HG03159 (cell line): Measurements from ENCODE around the gene ADRA2B.
"Not testable (repeated sequence)": the region's sequence is repeated elsewhere in the genome, so short reads cannot be mapped to it uniquely, and the experiment has no call there.

Experiments
- ATAC-seq: cut with Tn5 transposase; IDR thresholded peaks from one replicate; pipeline ENCODE4 v1.9.1; 2021; ENCODE audit warnings: mild to moderate bottlenecking, moderate library complexity; ENCODE audit not compliant: unreplicated experiment

The ADRA2B gene

GRCh38 chr2:96071977-96072491 is 44.3 kb downstream of the ADRA2B start:
- not testable (repeated sequence) for ATAC-seq

GRCh38 chr2:96071087-96071976 is 45.0 kb downstream of the ADRA2B start:
- not testable (repeated sequence) for ATAC-seq

- not testable (repeated sequence) for ATAC-seq
These were observed 46.0 kb downstream of the ADRA2B start for GRCh38 chr2:96070351-96070750.

GRCh38 chr2:96069878-96070277 is 46.5 kb downstream of the ADRA2B start:
- not testable (repeated sequence) for ATAC-seq

GRCh38 chr2:96067902-96068581 is 48.3 kb downstream of the ADRA2B start:
- ATAC-seq: not testable (repeated sequence)

GRCh38 chr2:96067098-96067660 is 49.2 kb downstream of the ADRA2B start:
- ATAC-seq: not testable (repeated sequence)

GRCh38 chr2:96066511-96066910 is 49.9 kb downstream of the ADRA2B start:
- ATAC-seq: not testable (repeated sequence)

GRCh38 chr2:96065954-96066353 is 50.4 kb downstream of the ADRA2B start:
- ATAC-seq: not testable (repeated sequence)

GRCh38 chr2:96065381-96065930 is 50.9 kb downstream of the ADRA2B start:
- ATAC-seq: no peak

- not testable (repeated sequence) for ATAC-seq
These were observed 51.6 kb downstream of the ADRA2B start for GRCh38 chr2:96064760-96065159.

GRCh38 chr2:96064047-96064675 is 52.2 kb downstream of the ADRA2B start:
- not testable (repeated sequence) for ATAC-seq

- ATAC-seq: not testable (repeated sequence)
These were observed 53.1 kb downstream of the ADRA2B start for GRCh38 chr2:96063116-96063899.
